DND-41 (cell line): ENCODE results near the gene ZSCAN21.
"Not testable (repeated sequence)": the region's sequence is repeated elsewhere in the genome, so short reads cannot be mapped to it uniquely, and the experiment has no call there.

Experiments used
- ATAC-seq: fragments of 200-7000 bp; cut with Tn5 transposase; 3 replicates; pipeline ENCODE4 v1.9.1; 2021; ENCODE audit warnings: low read depth; ENCODE audit not compliant: insufficient read depth
- DNase-seq: peaks from one replicate; pipeline ENCODE4 v3.0.0-alpha.2; 2020
- H2AFZ ChIP-seq: 2 replicates; pipeline ENCODE4 v1.6.0; 2012; ENCODE audit warnings: low read depth, low read length
- H3K27ac ChIP-seq: 2 replicates; pipeline ENCODE4 v1.5.1; 2012; ENCODE audit warnings: low read length, inconsistent platforms
- H3K27me3 ChIP-seq: fragments of 200-600 bp; sonication (generic); 2 replicates; pipeline ENCODE4 v1.6.0; 2012; ENCODE audit warnings: low read length, mild to moderate bottlenecking, inconsistent platforms; ENCODE audit not compliant: insufficient read depth, poor library complexity
- H3K36me3 ChIP-seq: 2 replicates; pipeline ENCODE4 v1.5.1; 2012; ENCODE audit warnings: low read length, inconsistent platforms; ENCODE audit not compliant: insufficient read depth
- H3K4me1 ChIP-seq: 2 replicates; pipeline ENCODE4 v1.5.1; 2012; ENCODE audit warnings: mild to moderate bottlenecking, low read length; ENCODE audit not compliant: insufficient read depth
- H3K4me2 ChIP-seq: 2 replicates; pipeline ENCODE4 v1.6.0; 2012; ENCODE audit warnings: mild to moderate bottlenecking, moderate library complexity, low read length, inconsistent platforms; ENCODE audit not compliant: insufficient read depth
- H3K4me3 ChIP-seq, 2 experiments: fragments of 200-600 bp in 1 of 2; shearing (Covaris generic) in 1 of 2; 2 replicates each; pipeline ENCODE4 v1.5.1; 2012 to 2016; ENCODE audit warnings: inconsistent platforms in 2 of 2, low read length in 2 of 2, mild to moderate bottlenecking in 2 of 2, low read depth in 1 of 2, moderate library complexity in 1 of 2
- H3K79me2 ChIP-seq: 2 replicates; pipeline ENCODE4 v1.6.0; 2012; ENCODE audit warnings: low read length, inconsistent platforms; ENCODE audit not compliant: insufficient read depth
- H3K9ac ChIP-seq: 2 replicates; pipeline ENCODE4 v1.6.0; 2012; ENCODE audit warnings: low read depth, mild to moderate bottlenecking, inconsistent platforms, low read length, moderate library complexity
- H3K9me3 ChIP-seq: 2 replicates; pipeline ENCODE4 v1.5.1; 2012; ENCODE audit warnings: low read length, moderate library complexity, mild to moderate bottlenecking, inconsistent platforms; ENCODE audit not compliant: insufficient read depth, severe bottlenecking
- H4K20me1 ChIP-seq: 2 replicates; pipeline ENCODE4 v1.6.0; 2012; ENCODE audit warnings: low read length; ENCODE audit not compliant: insufficient read depth
- EZH2 ChIP-seq: IDR thresholded peaks from 3 replicates; pipeline ENCODE4 v1.6.1; 2012; ENCODE audit warnings: borderline replicate concordance, low read depth, mild to moderate bottlenecking, moderate library complexity, low read length, inconsistent platforms; ENCODE audit not compliant: severe bottlenecking
- TF ChIP-seq, protein P1 (sequence below): IDR thresholded peaks from 2 replicates; pipeline ENCODE4 v1.5.1; 2012; ENCODE audit warnings: borderline replicate concordance, low read length, moderate library complexity, mild to moderate bottlenecking; ENCODE audit not compliant: poor library complexity, severe bottlenecking; ENCODE audit errors: extremely low read depth

The ZSCAN21 gene

DNA sequence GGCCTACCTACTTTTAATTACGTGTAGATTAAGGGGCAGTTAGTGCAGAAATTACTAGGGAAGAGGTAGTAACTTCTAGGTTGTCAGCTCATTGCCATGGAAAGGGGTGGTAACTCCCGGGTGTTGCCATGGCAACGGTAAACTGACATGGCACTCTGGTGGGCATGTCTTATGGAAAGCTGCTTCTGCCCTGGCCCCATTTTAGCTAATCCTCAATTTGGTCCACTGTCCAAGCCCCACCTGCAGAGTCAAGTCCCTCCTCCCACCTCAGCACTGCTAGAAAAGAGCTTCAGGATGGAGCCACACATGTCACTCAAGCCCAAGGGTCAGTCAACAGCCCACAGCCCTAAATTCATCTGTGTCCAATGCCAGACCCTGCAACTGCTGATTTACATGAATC, 41.7 kb upstream of the ZSCAN21 start:
- no peaks in the 10 kb centered on the region for H4K20me1 ChIP-seq
- H3K27ac ChIP-seq = no peak overlapping the region
- no peaks in the 10 kb centered on the region for H3K9me3 ChIP-seq
- H3K27me3 ChIP-seq = no peaks in the 10 kb centered on the region
- H3K4me2 ChIP-seq = no peak overlapping the region
- TF ChIP-seq, protein P1, sequence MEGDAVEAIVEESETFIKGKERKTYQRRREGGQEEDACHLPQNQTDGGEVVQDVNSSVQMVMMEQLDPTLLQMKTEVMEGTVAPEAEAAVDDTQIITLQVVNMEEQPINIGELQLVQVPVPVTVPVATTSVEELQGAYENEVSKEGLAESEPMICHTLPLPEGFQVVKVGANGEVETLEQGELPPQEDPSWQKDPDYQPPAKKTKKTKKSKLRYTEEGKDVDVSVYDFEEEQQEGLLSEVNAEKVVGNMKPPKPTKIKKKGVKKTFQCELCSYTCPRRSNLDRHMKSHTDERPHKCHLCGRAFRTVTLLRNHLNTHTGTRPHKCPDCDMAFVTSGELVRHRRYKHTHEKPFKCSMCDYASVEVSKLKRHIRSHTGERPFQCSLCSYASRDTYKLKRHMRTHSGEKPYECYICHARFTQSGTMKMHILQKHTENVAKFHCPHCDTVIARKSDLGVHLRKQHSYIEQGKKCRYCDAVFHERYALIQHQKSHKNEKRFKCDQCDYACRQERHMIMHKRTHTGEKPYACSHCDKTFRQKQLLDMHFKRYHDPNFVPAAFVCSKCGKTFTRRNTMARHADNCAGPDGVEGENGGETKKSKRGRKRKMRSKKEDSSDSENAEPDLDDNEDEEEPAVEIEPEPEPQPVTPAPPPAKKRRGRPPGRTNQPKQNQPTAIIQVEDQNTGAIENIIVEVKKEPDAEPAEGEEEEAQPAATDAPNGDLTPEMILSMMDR = no peak
- H3K36me3 ChIP-seq = no peaks in the 10 kb centered on the region
- DNase-seq (no peak), ATAC-seq (no peak)
- no peak overlapping the region for H3K4me3 ChIP-seq
- no peaks in the 10 kb centered on the region for H3K4me1 ChIP-seq
- no peak overlapping the region for H3K9ac ChIP-seq
- H2AFZ ChIP-seq = no peak overlapping the region
- H3K79me2 ChIP-seq = no peaks in the 10 kb centered on the region

DNA sequence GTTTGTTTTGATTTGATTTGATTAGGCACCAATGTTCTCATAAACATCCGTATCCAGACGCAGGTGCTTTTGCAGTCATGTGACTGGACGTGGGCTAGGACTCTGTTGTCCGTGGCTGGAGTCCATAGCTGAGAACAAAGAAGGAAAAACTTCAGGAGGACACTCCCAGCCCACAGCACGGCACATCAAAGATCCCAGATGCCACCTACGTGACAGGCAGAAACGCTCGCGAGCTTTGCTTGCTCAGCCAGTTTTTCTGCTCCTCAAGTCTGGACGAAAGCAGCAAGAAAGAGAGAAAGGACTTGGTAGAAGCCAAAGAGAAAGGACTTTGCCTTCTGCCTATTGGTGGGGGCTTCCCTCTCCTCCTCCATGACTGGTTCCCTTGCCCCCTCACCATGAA, 41.0 kb upstream of the ZSCAN21 start:
- no peak for ATAC-seq
- H3K9me3 ChIP-seq = no peaks in the 10 kb centered on the region
- H2AFZ ChIP-seq = no peak overlapping the region
- no peaks in the 10 kb centered on the region for H3K4me1 ChIP-seq
- H3K4me3 ChIP-seq = no peak overlapping the region
- no peak for DNase-seq
- no peaks in the 10 kb centered on the region for H3K79me2 ChIP-seq
- H3K27me3 ChIP-seq = no peaks in the 10 kb centered on the region
- H3K4me2 ChIP-seq = no peak overlapping the region
- no peaks in the 10 kb centered on the region for H3K36me3 ChIP-seq
- no peak overlapping the region for H3K27ac ChIP-seq
- H3K9ac ChIP-seq = no peak overlapping the region
- H4K20me1 ChIP-seq = no peaks in the 10 kb centered on the region
- TF ChIP-seq, protein P1 = no peak
- TF ChIP-seq EZH2 = no peak

DNA sequence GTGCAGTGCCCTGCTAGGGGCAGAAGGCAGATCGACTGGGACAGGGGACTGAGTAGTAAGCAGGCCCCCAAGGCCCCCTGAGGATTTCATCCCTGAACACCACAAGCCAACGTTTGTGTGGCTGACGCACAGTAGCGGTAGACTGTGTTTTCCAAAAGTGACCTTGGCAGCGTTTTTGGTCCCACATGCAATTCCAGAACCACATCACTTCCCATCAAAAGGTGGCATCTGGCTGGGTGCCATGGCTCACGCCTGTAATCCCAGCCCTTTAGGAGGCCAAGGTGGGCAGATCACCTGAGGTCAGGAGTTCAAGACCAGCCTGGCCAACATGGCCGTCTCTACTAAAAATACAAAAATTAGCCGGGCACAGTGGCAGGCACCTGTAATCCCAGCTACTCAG, 39.6 kb upstream of the ZSCAN21 start:
- H3K36me3 ChIP-seq, H3K9ac ChIP-seq, H3K27me3 ChIP-seq, H3K27ac ChIP-seq, H3K9me3 ChIP-seq, H3K79me2 ChIP-seq, H2AFZ ChIP-seq, ATAC-seq, DNase-seq, H3K4me1 ChIP-seq, H3K4me2 ChIP-seq, H4K20me1 ChIP-seq, H3K4me3 ChIP-seq: not testable (repeated sequence)

DNA sequence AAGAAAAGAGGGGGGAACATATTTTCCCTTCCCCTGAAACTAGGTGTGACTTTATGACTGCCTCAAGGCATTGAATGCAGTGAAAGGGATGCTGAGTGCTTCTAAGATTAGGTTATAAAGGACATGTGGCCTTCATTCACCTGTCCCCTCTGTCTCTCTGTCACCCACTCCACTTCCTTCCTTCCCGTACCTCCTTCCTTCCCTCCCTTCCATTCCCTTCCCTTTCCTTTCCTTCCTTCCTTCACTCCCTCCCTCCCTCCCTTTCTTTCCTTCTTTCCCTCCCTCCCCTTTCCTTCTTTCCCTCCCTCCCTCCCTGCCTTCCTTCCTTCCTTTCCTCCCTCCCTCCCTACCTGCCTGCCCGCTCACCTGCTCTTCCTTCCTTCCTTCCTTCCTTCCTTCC, 38.7 kb upstream of the ZSCAN21 start:
- no peak overlapping the region for H2AFZ ChIP-seq

More for the DNA sequence above, 38.7 kb upstream of the ZSCAN21 start:
- Histone ChIP-seq H3K4me3 (no peak overlapping the region), H3K79me2 (peaks cover 9% of the 10 kb centered on the region), H3K36me3 (no peaks in the 10 kb centered on the region), H3K9me3 (no peaks in the 10 kb centered on the region), H3K27me3 (no peaks in the 10 kb centered on the region), H3K4me1 (peaks cover 7% of the 10 kb centered on the region), H3K27ac (no peak overlapping the region), H4K20me1 (no peaks in the 10 kb centered on the region), H3K9ac (no peak overlapping the region), H3K4me2 (no peak overlapping the region)
- DNase-seq = no peak
- TF ChIP-seq, protein P1 = no peak
- TF ChIP-seq EZH2 = no peak
- ATAC-seq = no peak
